Retina (tissue), 1 donor: ENCODE measurements around the gene TMEM259.

ENCODE experiments used
- DNase-seq: peaks from one replicate; pipeline ENCODE4 v3.0.0-alpha.2; 2016

The TMEM259 gene

DNA sequence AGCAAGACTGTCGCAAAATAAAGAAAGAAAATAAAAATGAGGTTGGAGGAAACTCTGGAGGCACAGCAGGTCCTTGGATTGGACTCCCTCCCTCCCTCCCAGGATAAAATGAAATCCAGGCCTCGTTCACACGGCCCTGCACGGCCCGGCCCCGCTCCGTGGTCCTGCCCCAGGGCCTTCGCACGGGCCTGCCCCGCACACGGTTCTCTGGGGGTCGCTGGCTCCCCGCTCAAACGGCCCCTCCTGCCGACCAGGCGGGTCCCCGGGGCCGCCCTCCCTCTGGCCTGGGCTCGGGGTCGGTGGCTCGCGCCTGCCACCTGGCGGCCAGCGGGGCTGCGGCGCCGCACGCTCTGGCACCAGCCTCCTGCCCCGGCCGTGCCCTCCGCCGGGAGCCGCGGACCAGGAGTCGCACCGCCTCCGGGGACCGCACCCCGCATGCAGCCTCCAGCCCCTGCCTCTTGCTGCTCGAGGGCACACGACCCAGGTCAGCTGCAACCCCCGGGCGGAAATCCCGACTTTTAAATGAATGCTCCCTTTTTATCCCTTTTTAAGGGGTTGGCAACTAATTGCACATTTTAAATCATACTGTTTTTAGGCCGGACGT lies 38.3 kb downstream of the TMEM259 start:
- peak; percentile 89 for DNase-seq

DNA sequence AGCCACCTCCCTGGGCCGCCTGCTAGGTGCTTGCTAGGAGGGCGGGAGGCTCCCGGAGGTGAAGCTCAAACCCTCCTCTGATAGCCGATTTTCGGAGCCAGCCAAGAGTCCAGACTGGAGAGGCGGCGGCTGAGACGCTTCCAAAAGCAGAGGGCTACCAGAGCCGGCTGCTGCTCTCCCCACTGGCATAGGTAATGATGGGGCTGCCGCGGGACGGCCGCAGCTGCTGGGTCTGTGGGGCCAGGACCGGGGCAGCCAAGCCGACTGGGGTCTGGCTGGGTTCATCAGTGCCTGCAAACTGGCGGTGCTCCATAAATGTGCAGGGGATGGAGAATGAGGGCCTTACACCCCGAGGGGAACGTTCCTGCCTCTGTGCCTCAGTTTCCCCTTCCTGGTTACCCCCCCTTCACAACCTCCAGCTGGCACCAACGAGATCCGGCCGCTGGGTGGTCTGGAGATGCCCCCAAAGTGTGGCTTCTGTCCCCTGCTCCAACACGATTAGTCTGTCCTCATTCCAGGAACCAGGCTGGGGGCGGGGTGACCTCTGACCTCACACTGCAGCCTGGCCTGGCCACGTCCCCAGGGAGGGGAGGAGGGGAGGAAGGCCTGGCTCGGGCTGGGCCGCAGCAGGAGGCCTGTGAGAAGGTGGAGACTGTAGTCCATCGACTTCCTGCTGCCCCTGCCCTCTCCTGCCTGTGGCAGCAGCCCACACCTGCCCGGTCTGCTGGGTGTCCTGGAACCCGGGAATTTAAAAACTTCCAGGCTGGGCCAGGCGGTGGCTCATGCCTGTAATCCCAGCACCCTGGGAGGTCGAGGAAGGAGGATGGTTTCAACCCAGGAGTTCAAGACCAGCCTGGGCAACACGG lies 40.6 kb downstream of the TMEM259 start:
- peak; percentile 42 for DNase-seq

DNA sequence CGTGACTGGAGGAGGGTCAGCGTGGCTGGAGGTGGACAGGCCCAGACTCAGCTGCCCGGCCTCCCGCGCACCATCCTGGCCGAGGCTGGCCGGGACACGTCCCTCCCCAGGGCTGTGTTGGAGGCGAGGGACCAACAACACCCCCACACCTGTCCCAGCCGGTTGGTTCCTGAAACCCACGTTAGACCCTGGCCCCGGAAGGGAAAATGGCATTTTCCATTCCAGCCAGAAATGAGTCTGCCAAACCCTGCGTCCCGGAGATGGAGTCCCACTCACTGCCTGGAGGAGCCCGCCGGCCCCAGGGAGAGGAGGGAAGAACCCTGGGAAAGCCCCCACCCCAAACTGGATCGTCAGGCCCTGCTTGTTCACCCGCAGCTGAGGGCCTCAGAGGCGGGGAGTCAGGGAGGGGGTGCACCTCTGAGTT lies 41.6 kb downstream of the TMEM259 start:
- DNase-seq, result no peak

DNA sequence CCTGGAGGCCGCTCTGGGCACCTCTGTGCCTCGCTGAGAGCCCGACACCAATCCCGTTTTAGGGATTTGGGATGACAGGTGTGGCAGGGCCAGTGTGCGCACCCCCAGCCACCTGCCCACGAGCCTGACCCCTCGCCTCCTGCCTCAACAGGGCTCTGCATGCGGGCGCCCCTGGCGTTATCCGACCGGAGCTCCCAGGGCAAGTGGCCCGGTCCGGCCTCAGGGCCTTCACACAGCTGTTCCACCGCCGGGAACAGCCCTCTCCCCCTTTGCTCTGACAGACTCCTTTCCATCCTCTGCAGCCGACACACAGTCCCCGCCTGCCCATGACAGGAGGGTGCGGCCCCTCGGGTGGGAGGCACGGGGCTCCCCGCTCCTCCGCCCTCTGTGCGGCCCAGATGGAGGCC lies 43.9 kb downstream of the TMEM259 start:
- DNase-seq, result no peak

DNA sequence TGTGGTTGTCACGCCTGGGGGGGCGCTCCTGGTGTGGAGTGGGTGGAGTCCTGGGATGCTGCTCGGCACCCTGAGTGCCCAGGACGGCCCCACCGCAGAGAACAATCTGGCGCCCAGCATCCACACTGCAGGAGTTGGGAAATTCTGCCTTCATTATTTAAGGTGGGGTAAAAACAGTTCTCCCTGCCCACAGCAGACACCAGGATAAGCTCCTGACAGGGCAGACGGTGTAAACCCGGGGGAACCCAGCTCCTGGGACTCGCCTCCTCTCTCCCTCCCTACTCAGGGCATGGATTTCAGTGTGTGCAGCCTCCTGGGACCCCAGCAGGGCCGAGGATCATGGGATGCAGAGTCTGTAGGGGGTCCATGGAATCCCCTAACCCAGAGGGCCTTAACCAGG lies 44.4 kb downstream of the TMEM259 start:
- no peak for DNase-seq

DNA sequence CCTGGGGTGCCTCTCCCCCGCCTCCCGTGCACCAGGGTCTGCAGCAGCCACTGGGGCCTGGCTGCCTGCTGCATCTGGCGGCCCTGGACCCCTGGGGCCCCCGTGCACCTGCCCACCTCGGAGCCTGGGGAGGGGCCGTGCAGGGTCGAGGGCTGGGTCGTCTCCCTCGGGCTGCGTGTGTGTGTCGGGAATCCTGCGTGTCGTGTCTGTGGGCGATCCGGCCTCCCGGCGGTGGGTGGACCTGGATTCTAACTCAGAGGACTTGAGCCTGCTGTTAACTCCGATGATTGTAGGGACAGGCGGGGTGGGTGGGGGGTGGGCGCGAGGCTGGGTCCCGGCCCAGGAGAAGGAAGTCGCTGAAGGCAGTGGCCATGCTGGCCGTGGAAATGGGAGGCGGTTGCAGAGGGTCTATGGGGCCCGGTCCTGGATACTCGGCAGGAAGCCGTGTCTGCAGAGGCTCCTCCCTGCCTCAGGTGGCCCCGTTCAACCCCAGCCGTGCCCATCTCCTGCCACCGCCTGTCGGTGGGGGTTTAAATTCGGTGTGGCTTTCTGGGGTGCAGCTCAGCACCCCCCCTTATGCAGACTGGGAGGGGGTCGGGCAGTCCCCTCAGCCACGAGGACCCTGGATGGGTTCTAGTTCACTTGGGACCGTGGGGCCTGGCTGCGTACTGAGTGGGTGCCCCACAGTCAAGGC lies 46.2 kb downstream of the TMEM259 start:
- DNase-seq, result no peak

DNA sequence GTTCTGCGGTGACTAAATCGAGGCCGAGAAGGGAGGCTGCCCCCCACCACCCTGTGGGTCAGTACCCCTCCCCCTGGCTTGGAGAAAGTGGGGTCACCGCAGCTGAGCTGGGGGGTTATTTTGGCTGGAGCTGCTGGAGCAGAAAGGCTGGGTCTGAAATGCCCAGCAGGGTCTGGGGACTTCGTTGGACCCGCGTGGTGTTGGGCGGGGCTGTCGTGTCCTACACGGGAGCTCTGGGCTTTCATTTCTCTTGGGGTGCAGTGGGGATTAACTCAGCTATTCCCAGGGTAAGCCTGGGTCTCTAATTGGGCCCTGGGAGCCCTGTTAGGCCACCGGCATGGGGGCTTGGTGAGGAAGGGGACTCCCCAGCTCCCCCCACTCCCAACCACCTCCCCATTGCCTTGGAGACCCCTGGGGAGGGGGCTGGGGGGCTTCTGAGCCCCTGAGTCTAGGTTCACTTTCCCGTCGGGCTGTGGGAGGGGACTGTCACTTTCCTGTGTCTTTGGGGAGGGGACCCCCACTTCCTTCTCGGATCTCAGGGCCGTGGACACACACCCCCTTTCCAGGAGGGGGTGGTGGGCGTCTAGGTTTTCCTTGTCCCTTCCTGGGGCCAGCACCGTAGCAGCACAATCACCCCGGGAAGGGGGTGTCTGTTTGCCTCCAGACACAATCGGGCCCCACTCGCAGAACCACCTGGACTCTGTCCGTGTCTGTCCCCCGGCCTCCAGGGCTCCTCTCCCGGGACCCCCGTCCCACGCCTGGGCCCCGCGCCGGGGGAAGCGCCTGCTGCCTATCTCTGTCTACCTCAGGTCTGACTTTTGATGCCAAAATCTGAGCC lies 47.0 kb downstream of the TMEM259 start:
- no peak for DNase-seq

DNA sequence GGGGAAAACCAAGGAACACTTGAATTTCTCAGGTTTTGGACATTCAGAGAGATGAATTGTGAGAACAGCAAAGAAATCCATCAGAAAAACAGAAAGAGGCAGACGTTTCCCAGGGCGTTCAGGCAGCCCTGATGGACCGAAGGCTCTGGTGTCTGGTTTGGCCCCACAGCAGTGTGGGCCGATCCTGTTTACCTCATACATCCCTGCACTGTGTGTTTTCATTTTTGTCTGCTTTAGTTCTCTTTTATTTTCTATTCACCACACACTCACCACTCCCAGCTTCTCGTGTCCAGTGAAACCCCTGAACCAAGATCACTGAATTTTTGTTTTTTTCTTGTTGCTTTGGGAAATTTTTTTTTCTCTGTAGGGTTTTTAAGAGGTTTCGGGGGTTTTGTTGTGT lies 48.6 kb downstream of the TMEM259 start:
- no peak for DNase-seq

DNA sequence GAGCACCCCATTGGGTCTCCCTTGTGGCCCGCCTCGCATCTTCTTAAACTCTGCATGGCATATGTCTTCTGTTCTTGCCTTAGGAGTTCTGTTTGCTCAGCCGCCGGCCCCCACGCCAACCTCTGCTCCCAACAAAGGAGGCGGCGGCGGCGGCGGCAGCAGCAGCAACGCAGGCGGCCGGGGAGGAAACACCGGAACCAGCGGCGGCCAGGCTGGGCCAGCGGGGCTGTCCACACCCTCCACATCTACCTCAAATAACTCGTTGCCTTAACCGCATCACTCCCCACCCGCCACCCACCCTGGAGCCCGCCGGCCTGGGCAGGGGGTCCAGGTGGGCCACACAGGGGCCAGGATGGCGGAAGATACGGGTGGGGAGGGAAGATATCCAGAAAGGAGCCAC lies 49.1 kb downstream of the TMEM259 start:
- no peak for DNase-seq

DNA sequence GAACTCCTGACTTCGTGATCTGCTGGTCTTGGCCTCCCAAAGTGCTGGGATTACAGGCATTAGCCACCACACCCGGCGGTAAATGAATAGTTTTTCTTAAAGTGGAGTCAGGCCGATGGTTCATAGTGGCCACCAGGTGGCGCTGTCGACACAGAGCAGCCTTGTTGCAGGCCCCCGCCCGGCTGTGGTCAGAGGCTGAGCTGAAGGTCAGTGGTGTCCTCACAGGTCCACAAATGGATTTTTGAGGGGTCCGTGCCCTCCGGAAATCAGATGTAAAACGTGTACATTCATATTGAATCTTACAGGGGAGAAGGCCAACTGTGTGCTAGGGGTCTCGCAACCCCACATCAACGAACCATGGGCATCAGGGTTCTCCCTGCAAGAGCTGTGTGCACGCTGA lies 50.2 kb downstream of the TMEM259 start:
- DNase-seq, result no peak

DNA sequence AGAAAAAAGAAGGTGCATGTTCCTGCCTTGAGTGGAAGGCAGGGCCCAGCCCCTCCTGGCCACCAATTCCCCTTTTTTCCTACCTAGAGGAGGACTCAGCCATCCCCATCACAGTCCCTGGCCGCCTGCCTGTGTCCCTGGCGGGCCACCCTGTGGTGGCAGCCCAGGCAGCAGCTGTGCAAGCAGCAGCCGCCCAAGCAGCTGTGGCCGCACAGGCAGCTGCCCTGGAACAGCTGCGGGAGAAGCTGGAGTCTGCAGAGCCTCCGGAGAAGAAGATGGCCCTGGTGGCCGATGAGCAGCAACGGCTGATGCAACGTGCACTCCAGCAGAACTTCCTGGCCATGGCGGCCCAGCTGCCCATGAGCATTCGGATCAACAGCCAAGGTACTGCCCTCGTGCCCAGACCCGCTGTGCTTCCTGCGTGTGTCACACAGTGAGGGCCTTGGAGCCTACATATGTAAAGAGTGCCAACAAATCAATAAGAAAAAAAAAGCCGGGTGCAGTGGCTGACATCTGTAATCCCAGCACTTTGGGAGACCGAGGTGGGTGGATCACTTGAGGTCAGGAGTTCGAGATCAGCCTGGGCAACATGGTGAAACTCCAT lies 54.3 kb downstream of the TMEM259 start:
- no peak for DNase-seq

DNA sequence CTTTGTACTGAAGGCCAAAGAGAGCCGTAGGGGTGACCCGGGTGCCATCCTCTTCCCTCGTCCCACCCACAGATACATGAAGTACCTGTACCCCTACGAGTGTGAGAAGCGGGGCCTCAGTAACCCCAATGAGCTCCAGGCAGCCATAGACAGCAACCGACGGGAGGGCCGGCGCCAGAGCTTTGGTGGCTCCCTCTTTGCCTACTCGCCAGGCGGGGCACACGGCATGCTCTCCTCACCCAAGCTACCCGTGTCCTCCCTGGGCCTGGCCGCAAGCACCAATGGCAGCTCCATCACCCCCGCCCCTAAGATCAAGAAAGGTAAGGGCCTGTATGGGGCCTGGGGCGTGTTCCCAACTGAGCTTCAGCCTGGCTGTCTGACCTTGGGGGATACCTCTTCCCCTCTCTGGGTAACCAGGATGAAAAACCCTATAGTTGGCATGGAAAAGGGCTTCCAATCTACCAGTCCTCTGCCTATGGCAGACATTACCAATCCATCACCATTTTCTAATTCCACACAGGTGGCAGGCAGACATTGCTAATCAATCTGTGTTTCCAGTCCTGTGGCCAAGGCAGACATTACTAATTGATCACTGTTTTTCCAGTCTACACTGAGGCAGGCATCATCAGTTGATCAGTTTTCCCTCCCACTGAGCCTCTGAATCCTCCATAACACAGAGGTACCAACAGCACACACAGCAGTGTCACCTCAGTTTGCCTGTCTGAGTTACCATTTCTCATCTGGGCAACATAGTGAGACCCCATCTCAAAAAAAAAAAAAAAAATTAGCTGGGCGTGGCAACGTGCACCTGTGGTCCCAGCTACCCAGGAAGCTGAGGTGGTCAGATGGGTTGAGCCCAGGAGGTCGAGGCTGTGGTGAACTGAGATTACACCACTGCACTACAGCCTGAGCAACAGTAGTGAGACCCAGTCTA lies 55.9 kb downstream of the TMEM259 start:
- no peak for DNase-seq

DNA sequence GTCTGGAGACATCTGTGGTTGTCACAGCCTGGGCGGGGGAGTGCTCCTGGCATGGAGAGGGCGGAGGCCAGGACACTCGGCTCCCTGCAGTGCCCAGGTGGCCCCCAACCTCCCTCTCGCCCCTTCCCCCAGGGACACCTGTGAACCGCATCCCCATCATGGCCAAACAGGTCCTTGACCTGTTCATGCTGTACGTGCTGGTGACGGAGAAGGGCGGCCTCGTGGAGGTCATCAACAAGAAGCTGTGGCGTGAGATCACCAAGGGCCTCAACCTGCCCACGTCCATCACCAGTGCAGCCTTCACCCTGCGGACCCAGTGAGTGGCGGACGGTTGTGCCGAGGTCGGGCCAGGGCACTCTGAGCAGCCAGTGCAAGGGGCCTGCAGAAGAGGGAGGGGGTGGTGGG lies 56.8 kb downstream of the TMEM259 start:
- DNase-seq, result no peak

DNA sequence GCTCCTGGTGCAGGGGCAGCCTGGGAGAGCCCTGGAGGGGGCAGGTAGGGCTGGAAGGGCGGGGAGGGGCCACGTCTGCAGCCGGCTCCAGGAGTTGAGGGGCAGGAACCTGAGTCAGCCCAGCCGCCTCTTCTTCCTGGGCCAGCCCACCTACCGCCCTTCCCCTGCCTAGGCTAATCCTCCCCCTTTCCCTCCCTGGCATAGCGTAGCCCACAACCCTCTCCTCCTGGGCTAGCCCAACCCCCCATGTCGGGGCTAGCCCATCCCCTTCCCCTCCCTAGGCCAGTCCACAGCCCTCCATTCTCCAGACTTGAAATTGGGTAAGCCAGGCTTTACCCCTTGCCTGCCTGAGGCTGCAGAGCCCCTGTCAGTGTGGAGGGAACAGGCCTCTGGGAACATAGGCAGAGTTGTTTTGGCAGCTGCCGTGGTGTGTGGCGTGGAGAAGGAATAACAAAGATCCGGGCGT lies 57.4 kb downstream of the TMEM259 start:
- no peak for DNase-seq

DNA sequence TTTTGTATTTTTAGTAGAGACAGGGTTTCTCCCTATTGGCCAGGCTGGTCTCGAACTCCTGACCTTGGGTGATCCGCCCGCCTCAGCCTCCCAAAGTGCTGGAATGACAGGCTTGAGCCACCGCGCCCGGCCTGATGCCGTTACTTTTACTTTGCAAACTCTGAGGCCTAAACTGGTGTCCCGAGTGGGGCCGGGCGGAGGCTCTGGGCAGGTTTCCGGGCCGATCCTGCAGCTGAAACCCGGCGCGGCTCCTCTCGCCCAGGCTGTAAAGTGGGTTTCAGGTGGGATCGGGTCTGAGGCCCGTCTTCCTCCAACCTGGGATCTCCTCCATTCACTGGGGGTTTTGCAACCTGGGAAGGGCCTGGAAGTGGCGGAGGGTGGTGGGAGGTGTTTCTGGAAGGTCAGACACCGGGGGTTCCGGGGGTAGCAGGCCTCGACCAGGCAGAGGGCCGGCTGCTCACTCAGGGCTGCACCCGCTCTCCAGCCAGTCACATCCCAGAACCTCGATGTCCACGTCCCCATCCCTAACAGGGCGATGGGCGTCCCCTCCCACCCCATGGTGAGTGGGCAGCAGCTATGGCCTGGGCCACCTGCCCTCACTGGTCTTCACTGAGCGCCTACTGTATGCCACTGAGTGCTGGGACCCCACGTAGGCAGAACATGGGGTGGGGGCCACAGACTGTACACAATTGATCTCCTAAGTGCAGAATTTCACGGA lies 58.1 kb downstream of the TMEM259 start:
- no peak for DNase-seq

DNA sequence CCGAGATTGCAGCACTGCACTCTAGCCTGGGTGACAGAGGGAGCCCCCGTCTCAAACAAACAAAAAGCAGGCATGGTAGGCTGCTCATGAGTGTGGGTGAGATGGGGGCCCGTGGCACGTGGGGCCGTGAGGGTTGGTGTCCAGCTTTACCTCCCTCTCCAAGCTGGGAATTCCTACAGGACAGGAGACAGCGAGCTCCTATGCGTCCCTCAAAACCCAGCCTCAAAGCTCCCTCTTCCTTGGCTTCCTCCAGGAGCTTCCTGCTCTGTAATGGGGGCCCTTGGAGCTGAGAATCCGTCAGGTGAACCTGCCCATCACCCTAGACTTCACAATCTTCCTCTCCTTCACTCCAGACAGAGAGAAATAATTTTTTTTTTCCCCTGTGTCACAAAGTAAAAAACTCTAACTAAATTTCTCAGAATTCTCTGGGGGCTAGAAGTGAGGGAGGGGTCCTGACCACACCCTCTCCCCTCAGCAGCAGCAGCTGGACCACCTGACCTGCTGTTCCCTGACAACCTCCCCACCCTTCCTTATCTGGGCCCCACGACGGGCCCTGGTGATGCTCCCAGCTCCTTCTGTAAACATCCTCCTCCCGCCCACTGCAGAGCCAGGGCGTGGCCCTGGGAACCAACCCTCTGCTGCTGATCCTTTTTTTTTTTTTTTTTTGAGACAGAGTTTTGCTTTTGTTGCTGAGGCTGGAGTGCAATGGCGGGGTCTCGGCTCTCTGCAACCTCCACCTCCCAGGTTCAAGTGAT lies 58.9 kb downstream of the TMEM259 start:
- DNase-seq, result no peak

DNA sequence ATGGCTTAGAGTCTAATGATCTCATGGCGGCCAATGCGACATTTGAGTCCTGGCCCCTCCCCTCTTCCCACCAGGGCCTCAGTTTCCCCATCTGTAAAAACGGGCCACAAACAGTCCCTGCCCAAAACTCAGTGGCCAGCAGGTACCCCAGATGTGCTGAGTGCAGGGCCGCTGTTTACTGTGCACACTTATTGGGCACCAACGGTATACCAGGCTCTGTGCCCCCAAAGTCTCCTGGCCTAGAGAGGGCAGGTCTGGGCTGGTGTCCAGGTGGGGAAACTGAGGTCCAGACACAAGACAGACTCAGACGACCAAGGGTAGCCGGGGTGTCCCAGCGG lies 60.4 kb downstream of the TMEM259 start:
- no peak for DNase-seq

DNA sequence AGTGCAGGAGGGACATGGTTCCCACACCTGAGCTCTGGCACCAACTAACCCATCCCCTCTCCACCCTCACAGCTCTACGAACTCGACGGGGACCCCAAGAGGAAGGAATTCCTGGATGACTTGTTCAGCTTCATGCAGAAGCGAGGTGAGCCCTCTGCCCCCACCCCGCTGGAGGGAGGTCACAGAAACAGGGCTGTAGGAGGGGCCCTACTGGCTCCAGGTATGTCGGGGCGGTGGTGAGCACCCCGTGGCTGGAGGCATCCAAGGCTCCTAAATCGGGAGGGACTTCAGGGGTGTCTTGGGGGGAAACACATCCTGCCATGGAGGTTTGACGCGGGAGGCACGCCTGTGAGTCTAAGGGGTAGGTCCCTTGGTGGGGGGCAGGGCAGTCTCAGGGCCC lies 60.9 kb downstream of the TMEM259 start:
- DNase-seq, result no peak
